Suprapubic skin (tissue), 4 donors: ENCODE results near the gene USP48. TPM values are rescaled to one million over a fixed set of nuclear protein-coding genes. Genes with fewer than 3 reads are reported as not detected.
A peak's percentile ranks its signal among the peaks of the same experiment; 100 is the strongest.

Experiments
- DNase-seq, 2 donors: peaks; one replicate each; pipeline ENCODE4 v3.0.0-alpha.2; 2019; ENCODE audit warnings: low spot score in 2 of 2
- H3K27ac ChIP-seq: fragments of 200-600 bp; sonication (generic); one replicate; pipeline ENCODE4 v1.5.1; 2019
- H3K27me3 ChIP-seq: fragments of 200-600 bp; sonication (generic); one replicate; pipeline ENCODE4 v1.5.1; 2019
- H3K36me3 ChIP-seq: fragments of 200-600 bp; sonication (generic); one replicate; pipeline ENCODE4 v1.5.1; 2019
- H3K4me1 ChIP-seq: fragments of 200-600 bp; sonication (generic); one replicate; pipeline ENCODE4 v1.5.1; 2019
- H3K4me3 ChIP-seq: fragments of 200-600 bp; sonication (generic); one replicate; pipeline ENCODE4 v1.5.1; 2019; ENCODE audit warnings: mild to moderate bottlenecking
- H3K9me3 ChIP-seq: fragments of 200-600 bp; sonication (generic); one replicate; pipeline ENCODE4 v1.5.1; 2019
- EP300 ChIP-seq: sonication (generic); formaldehyde crosslinking; IDR thresholded peaks from one replicate; pipeline ENCODE4 v1.6.1; 2017; ENCODE audit warnings: antibody characterized with exemption
- POLR2A ChIP-seq, 2 donors: fragments of 450-650 bp; IDR thresholded peaks; one replicate each; pipeline ENCODE4 v1.6.1; 2017; ENCODE audit warnings: antibody characterized with exemption in 2 of 2, mild to moderate bottlenecking in 2 of 2, moderate library complexity in 2 of 2
- POLR2AphosphoS5 ChIP-seq, 3 donors: sonication (generic); formaldehyde crosslinking; IDR thresholded peaks; one replicate each; pipeline ENCODE4 v1.6.1; 2017; ENCODE audit warnings: antibody characterized with exemption in 3 of 3
- WGBS: methylation state at CpG from one replicate; pipeline ENCODE4 v1.1.5; 2018; 5-methylcytosine and 5-hydroxymethylcytosine counted together
- total RNA-seq, 4 donors: library from RNA; depleted of rRNA; stranded (reverse); fragments of >200 nt; gene quantifications; one replicate each; pipeline ENCODE4 v1.1.0, GENCODE V29; 2016
- TF ChIP-seq, protein P1 (sequence below), 2 donors: fragments of 200-600 bp in 1 of 2; fragments of 450-650 bp in 1 of 2; sonication (generic) in 1 of 2; IDR thresholded peaks; one replicate each; pipeline ENCODE4 v1.5.1; 2016 to 2019; ENCODE audit warnings: antibody characterized with exemption in 2 of 2, mild to moderate bottlenecking in 1 of 2, moderate library complexity in 1 of 2

The USP48 gene
- total RNA-seq, 4 donors from 2014 or later, result 27.7 to 151 (median 46.0) TPM

GRCh38 chr1:21706151-21706835, 76.7 kb downstream of the USP48 start:
- peaks cover 65% of the 10 kb centered on the region for H3K36me3 ChIP-seq
- 65% methylated on average over 8 of the region's 8 CpGs for WGBS
- H3K9me3 ChIP-seq, result no peaks in the 10 kb centered on the region
- no peaks in the 10 kb centered on the region for H3K27me3 ChIP-seq
- no peak for DNase-seq
- H3K4me3 ChIP-seq, result no peak overlapping the region
- peaks cover 7% of the 10 kb centered on the region for H3K4me1 ChIP-seq
- no peak overlapping the region for H3K27ac ChIP-seq
- TF ChIP-seq EP300 (no peak), POLR2AphosphoS5 (IDR thresholded peaks at IDR 0.05) (no peak), POLR2A (IDR thresholded peaks at IDR 0.05) (no peak)
- TF ChIP-seq, protein P1, sequence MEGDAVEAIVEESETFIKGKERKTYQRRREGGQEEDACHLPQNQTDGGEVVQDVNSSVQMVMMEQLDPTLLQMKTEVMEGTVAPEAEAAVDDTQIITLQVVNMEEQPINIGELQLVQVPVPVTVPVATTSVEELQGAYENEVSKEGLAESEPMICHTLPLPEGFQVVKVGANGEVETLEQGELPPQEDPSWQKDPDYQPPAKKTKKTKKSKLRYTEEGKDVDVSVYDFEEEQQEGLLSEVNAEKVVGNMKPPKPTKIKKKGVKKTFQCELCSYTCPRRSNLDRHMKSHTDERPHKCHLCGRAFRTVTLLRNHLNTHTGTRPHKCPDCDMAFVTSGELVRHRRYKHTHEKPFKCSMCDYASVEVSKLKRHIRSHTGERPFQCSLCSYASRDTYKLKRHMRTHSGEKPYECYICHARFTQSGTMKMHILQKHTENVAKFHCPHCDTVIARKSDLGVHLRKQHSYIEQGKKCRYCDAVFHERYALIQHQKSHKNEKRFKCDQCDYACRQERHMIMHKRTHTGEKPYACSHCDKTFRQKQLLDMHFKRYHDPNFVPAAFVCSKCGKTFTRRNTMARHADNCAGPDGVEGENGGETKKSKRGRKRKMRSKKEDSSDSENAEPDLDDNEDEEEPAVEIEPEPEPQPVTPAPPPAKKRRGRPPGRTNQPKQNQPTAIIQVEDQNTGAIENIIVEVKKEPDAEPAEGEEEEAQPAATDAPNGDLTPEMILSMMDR (IDR thresholded peaks at IDR 0.05), result no peak

- Histone ChIP-seq H3K4me3 (no peak overlapping the region), H3K27me3 (no peaks in the 10 kb centered on the region), H3K36me3 (peaks cover 67% of the 10 kb centered on the region), H3K9me3 (no peaks in the 10 kb centered on the region), H3K4me1 (peaks cover 7% of the 10 kb centered on the region), H3K27ac (no peak overlapping the region)
- no peak for DNase-seq
- TF ChIP-seq, protein P1 (IDR thresholded peaks at IDR 0.05), result no peak
- no peak for TF ChIP-seq POLR2AphosphoS5 (IDR thresholded peaks at IDR 0.05)
- no peak for TF ChIP-seq EP300
- no peak for TF ChIP-seq POLR2A (IDR thresholded peaks at IDR 0.05)
- WGBS, result 79% methylated on average over 4 of the region's 4 CpGs
Measured at GRCh38 chr1:21705303-21705980, 77.5 kb downstream of the USP48 start.

DNA sequence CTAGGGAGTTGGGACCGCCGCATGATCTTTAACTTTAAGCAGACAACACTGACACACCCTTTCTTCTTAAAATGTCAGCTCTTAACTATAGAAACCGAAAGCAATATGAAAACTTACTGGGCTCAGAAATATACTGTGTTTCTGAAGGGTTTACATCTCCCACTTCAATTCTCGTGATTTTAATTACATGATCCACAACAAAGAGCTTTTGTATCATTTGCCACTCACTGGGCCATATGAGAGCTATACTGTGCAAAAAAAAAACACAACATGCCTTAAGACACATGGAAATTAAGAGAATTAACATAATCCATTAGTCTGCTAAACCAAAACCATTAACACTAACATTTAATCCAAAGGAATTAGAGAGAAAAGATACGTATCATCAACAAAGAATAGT, 78.8 kb downstream of the USP48 start:
- Histone ChIP-seq H3K4me3 (no peak overlapping the region), H3K27ac (no peak overlapping the region), H3K27me3 (no peaks in the 10 kb centered on the region), H3K4me1 (peaks cover 7% of the 10 kb centered on the region), H3K9me3 (no peaks in the 10 kb centered on the region), H3K36me3 (peaks cover 71% of the 10 kb centered on the region)
- TF ChIP-seq POLR2A (IDR thresholded peaks at IDR 0.05) (no peak), POLR2AphosphoS5 (IDR thresholded peaks at IDR 0.05) (no peak), EP300 (no peak)
- TF ChIP-seq, protein P1 (IDR thresholded peaks at IDR 0.05), result no peak
- DNase-seq, result no peak
- WGBS, result 82% methylated on average over 5 of the region's 5 CpGs

DNA sequence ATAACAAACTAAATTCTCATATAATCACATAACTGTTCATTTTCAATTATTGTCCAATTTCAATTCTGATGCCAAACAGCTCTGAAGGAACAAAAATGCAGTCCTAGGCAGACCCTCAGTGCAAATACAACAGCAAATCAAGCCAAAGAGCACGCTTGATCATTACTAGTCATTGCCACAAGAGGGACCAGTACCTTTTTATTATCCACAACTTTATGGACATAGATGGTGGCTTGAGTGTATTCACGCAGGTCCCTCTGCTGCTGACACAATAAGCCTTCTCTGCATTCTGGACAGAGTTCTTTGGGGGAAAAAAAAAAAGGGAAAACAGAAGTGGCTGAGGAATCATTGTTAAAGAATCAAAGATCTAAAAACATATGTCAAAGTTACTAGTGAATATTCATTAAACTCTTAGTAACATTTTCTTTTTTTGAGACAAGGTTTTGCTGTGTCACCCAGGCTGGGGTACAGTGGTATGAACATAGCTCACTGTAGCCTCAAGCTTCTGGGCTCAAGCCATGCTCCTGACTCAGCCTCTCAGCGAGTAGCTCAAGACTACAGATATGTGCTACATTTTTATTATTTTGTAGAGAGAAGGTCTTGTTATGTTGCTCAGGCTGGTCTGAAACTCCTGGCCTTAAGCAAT, 79.5 kb downstream of the USP48 start:
- Histone ChIP-seq H3K4me3 (no peak overlapping the region), H3K27ac (no peak overlapping the region), H3K4me1 (peaks cover 7% of the 10 kb centered on the region), H3K36me3 (peaks cover 67% of the 10 kb centered on the region), H3K27me3 (no peaks in the 10 kb centered on the region), H3K9me3 (no peaks in the 10 kb centered on the region)
- WGBS, result 69% methylated on average over 3 of the region's 3 CpGs
- TF ChIP-seq, protein P1 (IDR thresholded peaks at IDR 0.05), result peak in 1 of 2 donors; percentile 11
- no peak for TF ChIP-seq EP300
- no peak for DNase-seq

GRCh38 chr1:21702780-21703179, 80.2 kb downstream of the USP48 start:
- H3K27me3 ChIP-seq, result no peaks in the 10 kb centered on the region
- no peak overlapping the region for H3K4me3 ChIP-seq
- WGBS, result 96% methylated on average over 4 of the region's 4 CpGs
- TF ChIP-seq, protein P1 (IDR thresholded peaks at IDR 0.05), result no peak
- TF ChIP-seq EP300 (no peak), POLR2A (IDR thresholded peaks at IDR 0.05) (no peak), POLR2AphosphoS5 (IDR thresholded peaks at IDR 0.05) (no peak)
- H3K9me3 ChIP-seq, result no peaks in the 10 kb centered on the region
- H3K36me3 ChIP-seq, result peaks cover 60% of the 10 kb centered on the region
- DNase-seq, result no peak
- H3K27ac ChIP-seq, result no peak overlapping the region
- H3K4me1 ChIP-seq, result peaks cover 7% of the 10 kb centered on the region
